Measurements from ENCODE around the gene NRG3.

- TF ChIP-seq CTCF (IDR thresholded peaks at IDR 0.05), result no peak
- no peak for TF ChIP-seq POLR2A (IDR thresholded peaks at IDR 0.05)
Measured at GRCh38 chr10:82206831-82207230, 331.8 kb downstream of the NRG3 start.
